ENCODE measurements around the gene ALOX15. TPM values are rescaled to one million over a fixed set of nuclear protein-coding genes. Genes with fewer than 3 reads are reported as not detected.
"Not testable (repeated sequence)": the region's sequence is repeated elsewhere in the genome, so short reads cannot be mapped to it uniquely, and the experiment has no call there.

Gene ALOX15
- total RNA-seq, 2 experiments from 2014 or later: 0.36 TPM; not detected in 1

DNA sequence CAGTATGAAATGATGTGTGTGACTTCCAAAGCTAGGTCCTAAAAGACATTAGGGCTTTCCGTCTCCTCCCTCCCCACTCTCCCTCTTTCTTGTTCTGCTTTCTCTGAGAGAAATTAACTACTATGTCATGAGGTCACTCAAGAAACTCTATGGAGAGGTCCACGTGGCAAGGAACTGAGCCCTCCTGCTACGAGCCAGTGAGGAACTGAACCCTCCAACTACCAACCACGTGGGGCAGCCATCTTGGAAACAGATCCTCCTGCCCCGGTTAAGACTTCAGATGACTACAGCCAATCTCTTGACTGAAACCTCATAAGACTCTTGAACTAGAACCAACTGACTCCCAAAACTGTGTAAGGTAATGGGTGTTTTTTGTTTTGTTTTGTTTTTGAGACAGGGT lies 4.2 kb upstream of the ALOX15 start:
- H3K27me3 ChIP-seq (ENCODE audit: control insufficient read depth in 1 of 2, insufficient read depth in 2 of 2, low read length in 2 of 2): peaks cover 25 to 32% of the 10 kb centered on the region in 2 experiments
- no peak overlapping the region for H3K4me3 ChIP-seq (ENCODE audit: low read length)
- intact Hi-C loops (cut with DNase I, micrococcal nuclease): no loop called here
- no peak overlapping the region for H3K4me3 Mint-ChIP-seq
- no peak overlapping the region for H3K27ac ChIP-seq (ENCODE audit: low read depth in 1 of 2, low read length in 2 of 2)
- TF ChIP-seq, protein P1, sequence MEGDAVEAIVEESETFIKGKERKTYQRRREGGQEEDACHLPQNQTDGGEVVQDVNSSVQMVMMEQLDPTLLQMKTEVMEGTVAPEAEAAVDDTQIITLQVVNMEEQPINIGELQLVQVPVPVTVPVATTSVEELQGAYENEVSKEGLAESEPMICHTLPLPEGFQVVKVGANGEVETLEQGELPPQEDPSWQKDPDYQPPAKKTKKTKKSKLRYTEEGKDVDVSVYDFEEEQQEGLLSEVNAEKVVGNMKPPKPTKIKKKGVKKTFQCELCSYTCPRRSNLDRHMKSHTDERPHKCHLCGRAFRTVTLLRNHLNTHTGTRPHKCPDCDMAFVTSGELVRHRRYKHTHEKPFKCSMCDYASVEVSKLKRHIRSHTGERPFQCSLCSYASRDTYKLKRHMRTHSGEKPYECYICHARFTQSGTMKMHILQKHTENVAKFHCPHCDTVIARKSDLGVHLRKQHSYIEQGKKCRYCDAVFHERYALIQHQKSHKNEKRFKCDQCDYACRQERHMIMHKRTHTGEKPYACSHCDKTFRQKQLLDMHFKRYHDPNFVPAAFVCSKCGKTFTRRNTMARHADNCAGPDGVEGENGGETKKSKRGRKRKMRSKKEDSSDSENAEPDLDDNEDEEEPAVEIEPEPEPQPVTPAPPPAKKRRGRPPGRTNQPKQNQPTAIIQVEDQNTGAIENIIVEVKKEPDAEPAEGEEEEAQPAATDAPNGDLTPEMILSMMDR (IDR thresholded peaks at IDR 0.05): no peak
- H3K4me1 Mint-ChIP-seq (ENCODE audit: low read depth): no peaks in the 10 kb centered on the region
- H3K4me1 ChIP-seq (ENCODE audit: insufficient read depth, low read length): peaks cover 4% of the 10 kb centered on the region
- H3K9me3 ChIP-seq (ENCODE audit: control insufficient read depth in 1 of 2, insufficient read depth in 1 of 2, low read length in 2 of 2): no peaks in the 10 kb centered on the region
- no peaks in the 10 kb centered on the region for H3K36me3 ChIP-seq (ENCODE audit: insufficient read depth, low read length)
- ChIA-PET POLR2A (interaction anchor here (0.6 kb wide), 1 partner anchor 772 kb away, joined by 3 read pairs; no protein-coding TSS in a partner anchor), CTCF (no interaction called here)
- ATAC-seq (ENCODE audit: poor library complexity): no peak
- no peaks in the 10 kb centered on the region for H3K36me3 Mint-ChIP-seq (ENCODE audit: low read depth)
- H3K9me3 Mint-ChIP-seq: no peaks in the 10 kb centered on the region
- peak in 2 of 14 experiments; percentile 32 to 42 for DNase-seq
- peaks cover 79% of the 10 kb centered on the region for H3K27me3 Mint-ChIP-seq
- H3K27ac Mint-ChIP-seq: no peak overlapping the region

DNA sequence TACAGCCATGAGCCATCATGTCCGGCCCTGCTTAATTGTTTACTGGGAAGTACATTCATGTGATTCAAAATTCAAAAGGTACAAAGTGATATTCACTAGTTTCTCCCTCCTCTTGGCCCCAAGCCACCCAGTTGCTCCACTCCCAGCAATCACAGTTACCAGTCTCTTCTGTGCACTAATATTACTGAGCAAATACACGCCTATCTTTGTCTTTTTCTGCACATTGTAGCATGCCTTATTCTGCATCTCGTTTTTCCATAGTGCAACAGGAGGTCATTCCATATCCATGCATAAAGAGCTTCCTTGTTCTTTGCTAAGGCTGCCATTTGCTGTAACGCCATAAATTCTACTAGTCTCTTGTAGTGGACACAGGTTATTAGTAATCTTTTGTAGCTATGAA lies 2.2 kb upstream of the ALOX15 start:
- no peaks in the 10 kb centered on the region for H3K9me3 ChIP-seq (ENCODE audit: control insufficient read depth in 1 of 2, insufficient read depth in 1 of 2, low read length in 2 of 2)
- peaks cover 72% of the 10 kb centered on the region for H3K27me3 Mint-ChIP-seq
- H3K4me3 ChIP-seq (ENCODE audit: low read length): no peak overlapping the region
- H3K27ac Mint-ChIP-seq: no peak overlapping the region
- H3K36me3 Mint-ChIP-seq (ENCODE audit: low read depth): no peaks in the 10 kb centered on the region
- TF ChIP-seq, protein P1 (IDR thresholded peaks at IDR 0.05): no peak
- no peak overlapping the region for H3K27ac ChIP-seq (ENCODE audit: low read depth in 1 of 2, low read length in 2 of 2)
- peaks cover 32 to 40% of the 10 kb centered on the region in 2 experiments for H3K27me3 ChIP-seq (ENCODE audit: control insufficient read depth in 1 of 2, insufficient read depth in 2 of 2, low read length in 2 of 2)
- peaks cover 10% of the 10 kb centered on the region for H3K4me1 ChIP-seq (ENCODE audit: insufficient read depth, low read length)
- intact Hi-C loops (cut with DNase I, micrococcal nuclease): no loop called here
- H3K9me3 Mint-ChIP-seq: no peaks in the 10 kb centered on the region
- ATAC-seq (ENCODE audit: poor library complexity) (no peak), DNase-seq (no peak)
- no peak overlapping the region for H3K4me3 Mint-ChIP-seq
- peaks cover 6% of the 10 kb centered on the region for H3K4me1 Mint-ChIP-seq (ENCODE audit: low read depth)
- ChIA-PET CTCF (no interaction called here), POLR2A (no interaction called here)
- no peaks in the 10 kb centered on the region for H3K36me3 ChIP-seq (ENCODE audit: insufficient read depth, low read length)

DNA sequence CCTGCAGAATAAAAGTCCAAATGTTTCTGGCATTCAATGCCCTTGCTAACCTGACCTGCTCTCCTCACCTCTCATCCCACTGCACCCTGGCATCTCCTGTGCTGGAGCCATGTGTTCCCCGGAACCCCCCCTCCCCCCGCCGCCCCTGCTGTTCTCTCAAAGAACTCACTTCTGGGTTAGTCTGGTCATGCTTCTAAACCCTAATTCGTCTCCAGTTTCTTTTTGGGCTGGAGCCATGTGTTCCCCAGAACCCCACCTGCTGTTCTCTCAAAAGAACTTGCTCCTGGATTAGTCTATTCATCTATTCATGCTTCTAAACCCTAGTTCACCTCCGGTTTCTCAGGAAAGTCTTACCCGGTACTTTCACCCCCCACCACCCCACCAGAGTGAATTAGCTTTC lies 808 bp upstream of the ALOX15 start:
- DNase-seq (no peak), ATAC-seq (ENCODE audit: poor library complexity) (no peak)
- Histone ChIP-seq H3K36me3 (ENCODE audit: insufficient read depth, low read length) (no peaks in the 10 kb centered on the region), H3K4me1 (ENCODE audit: insufficient read depth, low read length) (peaks cover 10% of the 10 kb centered on the region), H3K9me3 (ENCODE audit: control insufficient read depth in 1 of 2, insufficient read depth in 1 of 2, low read length in 2 of 2) (peaks cover 0 to 2% of the 10 kb centered on the region in 2 experiments), H3K27me3 (ENCODE audit: control insufficient read depth in 1 of 2, insufficient read depth in 2 of 2, low read length in 2 of 2) (peaks cover 35 to 47% of the 10 kb centered on the region in 2 experiments), H3K4me3 (ENCODE audit: low read length) (no peak overlapping the region), H3K27ac (ENCODE audit: low read depth in 1 of 2, low read length in 2 of 2) (no peak overlapping the region)
- H3K27ac Mint-ChIP-seq: no peak overlapping the region
- H3K4me1 Mint-ChIP-seq (ENCODE audit: low read depth): peaks cover 6% of the 10 kb centered on the region
- peaks cover 81% of the 10 kb centered on the region for H3K27me3 Mint-ChIP-seq
- POLR2A ChIA-PET: no interaction called here
- intact Hi-C loops (cut with DNase I, micrococcal nuclease): no loop called here
- H3K9me3 Mint-ChIP-seq: no peaks in the 10 kb centered on the region
- no peak overlapping the region for H3K4me3 Mint-ChIP-seq
- TF ChIP-seq, protein P1 (IDR thresholded peaks at IDR 0.05): no peak
- CTCF ChIA-PET: no interaction called here
- H3K36me3 Mint-ChIP-seq (ENCODE audit: low read depth): no peaks in the 10 kb centered on the region

DNA sequence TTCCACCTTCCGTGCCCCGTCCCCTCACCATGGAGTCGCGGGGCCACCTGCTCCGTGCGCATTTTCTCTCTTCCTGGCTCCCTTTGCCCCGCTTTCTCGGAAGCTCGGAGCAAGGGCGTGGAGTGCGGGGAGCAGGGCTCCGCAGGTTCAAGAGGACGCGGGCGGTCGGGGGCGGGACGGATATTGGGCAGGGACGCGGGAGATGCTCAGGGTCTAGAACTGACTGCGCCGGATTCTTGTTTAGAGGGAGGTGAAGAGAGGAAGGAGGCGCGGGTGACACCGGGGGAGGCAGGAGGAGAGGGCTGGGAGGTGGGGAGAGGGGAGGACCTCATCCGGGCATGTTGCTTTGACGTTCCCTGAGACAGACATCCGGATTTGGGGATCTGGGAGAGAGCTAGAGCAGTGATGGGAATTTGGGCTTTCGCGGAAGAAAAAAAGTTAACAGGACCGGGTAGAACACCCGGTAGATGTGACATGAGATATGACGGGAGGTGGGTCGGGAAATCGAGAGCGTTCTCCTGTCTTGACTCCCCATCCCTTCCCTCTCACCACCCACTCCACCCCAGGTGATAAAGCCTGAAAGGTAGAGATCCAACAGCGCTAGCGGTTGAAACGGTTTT lies 799 bp downstream of the ALOX15 start:
- H3K9me3 Mint-ChIP-seq; H3K36me3 ChIP-seq (ENCODE audit: insufficient read depth, low read length); intact Hi-C loops (cut with DNase I, micrococcal nuclease); H3K4me3 Mint-ChIP-seq; H3K4me3 ChIP-seq (ENCODE audit: low read length); H3K27ac Mint-ChIP-seq; CTCF ChIA-PET; POLR2A ChIA-PET; H3K27ac ChIP-seq (ENCODE audit: low read depth in 1 of 2, low read length in 2 of 2); H3K36me3 Mint-ChIP-seq (ENCODE audit: low read depth); H3K9me3 ChIP-seq (ENCODE audit: control insufficient read depth in 1 of 2, insufficient read depth in 1 of 2, low read length in 2 of 2): not testable (repeated sequence)
- peak in 2 of 14 experiments; percentile 11 to 27 for DNase-seq
- peak; percentile 58 for ATAC-seq (ENCODE audit: poor library complexity)
- Mint-ChIP-seq H3K4me1 (ENCODE audit: low read depth) (peaks cover 16% of the 10 kb centered on the region), H3K27me3 (peaks cover 85% of the 10 kb centered on the region)
- Histone ChIP-seq H3K4me1 (ENCODE audit: insufficient read depth, low read length) (peaks cover 13% of the 10 kb centered on the region), H3K27me3 (ENCODE audit: control insufficient read depth in 1 of 2, insufficient read depth in 2 of 2, low read length in 2 of 2) (peaks cover 47 to 55% of the 10 kb centered on the region in 2 experiments)

DNA sequence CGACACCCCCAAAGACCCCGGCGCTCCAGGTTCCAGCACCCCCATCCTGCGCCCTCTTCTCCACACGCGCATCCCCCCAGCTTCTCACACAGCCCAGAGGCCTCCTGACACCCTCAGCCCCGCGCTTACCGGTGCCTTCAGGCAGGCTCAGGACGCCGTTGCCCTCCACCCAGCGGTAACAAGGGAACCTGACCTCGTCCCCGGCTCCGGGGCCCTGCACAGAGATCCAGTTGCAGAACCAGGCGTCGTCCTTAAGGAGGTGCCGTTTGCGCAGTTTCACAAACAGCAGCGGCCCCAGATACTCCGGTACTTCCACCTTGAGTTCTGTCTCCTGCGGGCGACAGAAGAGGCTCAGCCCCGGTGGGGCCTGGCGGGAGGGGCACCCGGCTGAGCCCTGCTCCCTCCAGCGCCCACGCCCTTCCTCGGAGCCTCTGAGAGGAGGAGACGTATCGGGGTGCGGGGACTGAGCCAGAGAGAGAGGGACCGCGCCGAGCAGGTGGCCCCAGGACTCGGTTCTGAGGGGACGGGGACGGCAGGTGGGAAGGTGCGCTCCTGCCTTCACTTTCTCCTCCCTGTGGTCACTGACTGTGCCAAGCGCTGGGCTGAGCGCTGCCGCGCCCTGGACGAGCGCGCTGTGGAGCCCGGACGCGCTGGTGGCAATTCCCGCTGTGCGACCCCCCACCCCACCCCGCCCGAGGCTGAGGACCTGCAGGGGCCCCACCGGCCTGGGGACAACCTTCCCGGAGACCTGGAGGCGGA lies 2.0 kb downstream of the ALOX15 start:
- POLR2A ChIA-PET; H3K36me3 Mint-ChIP-seq (ENCODE audit: low read depth); H3K27ac ChIP-seq (ENCODE audit: low read depth in 1 of 2, low read length in 2 of 2); CTCF ChIA-PET; H3K9me3 ChIP-seq (ENCODE audit: control insufficient read depth in 1 of 2, insufficient read depth in 1 of 2, low read length in 2 of 2); H3K36me3 ChIP-seq (ENCODE audit: insufficient read depth, low read length); intact Hi-C loops (cut with DNase I, micrococcal nuclease); H3K9me3 Mint-ChIP-seq; H3K27ac Mint-ChIP-seq: not testable (repeated sequence)
- Histone ChIP-seq H3K27me3 (ENCODE audit: control insufficient read depth in 1 of 2, insufficient read depth in 2 of 2, low read length in 2 of 2) (peaks cover 50 to 52% of the 10 kb centered on the region in 2 experiments), H3K4me3 (ENCODE audit: low read length) (peak overlapping the region; percentile 14), H3K4me1 (ENCODE audit: insufficient read depth, low read length) (peaks cover 16% of the 10 kb centered on the region)
- peaks cover 84% of the 10 kb centered on the region for H3K27me3 Mint-ChIP-seq
- DNase-seq: peak in 10 of 14 experiments; percentile 4 to 54 (median 24)
- peak overlapping the region; percentile 56 for H3K4me3 Mint-ChIP-seq
- ATAC-seq (ENCODE audit: poor library complexity): peak; percentile 74
- H3K4me1 Mint-ChIP-seq (ENCODE audit: low read depth): peaks cover 18% of the 10 kb centered on the region

Measured in CD4-positive, alpha-beta T cell (primary cell).